Activated CD4-positive, CD25-positive, alpha-beta regulatory T cell treated with anti-CD3 and anti-CD28 coated beads, Interleukin-2, amount 50 U/mL, for 72 hours (primary cell): ENCODE results near the gene ZSCAN5B.

Source experiments
- DNase-seq: peaks from one replicate; pipeline ENCODE4 v3.0.0; 2021

ZSCAN5B gene

GRCh38 chr19:56142897-56143434 is 54.6 kb downstream of the ZSCAN5B start:
- DNase-seq, result no peak

GRCh38 chr19:56142087-56142787 is 55.3 kb downstream of the ZSCAN5B start:
- no peak for DNase-seq

- DNase-seq, result no peak
These were observed 56.1 kb downstream of the ZSCAN5B start for GRCh38 chr19:56141417-56141993.

GRCh38 chr19:56140583-56141416 is 56.8 kb downstream of the ZSCAN5B start, which contains the start of gene ZNF444:
ZNF444 (plus strand) TSS chr19:56141287; CDS start chr19:56146912, 5,625 bp downstream.
- DNase-seq, result peak; percentile 96

- DNase-seq, result no peak
These were observed 57.6 kb downstream of the ZSCAN5B start for GRCh38 chr19:56139847-56140582.
